Measurements from ENCODE around the gene MTERF4.

Gene MTERF4

GRCh38 chr2:241133436-241133820, 31.3 kb upstream of the MTERF4 start:
- no peak for DNase-seq (ENCODE audit: low spot score)

- DNase-seq (ENCODE audit: low spot score) = no peak
Measured at GRCh38 chr2:241132538-241133435, 30.7 kb upstream of the MTERF4 start.

GRCh38 chr2:241131531-241131930, 29.4 kb upstream of the MTERF4 start:
- DNase-seq (ENCODE audit: low spot score) = no peak

GRCh38 chr2:241130316-241130715, 28.2 kb upstream of the MTERF4 start:
- DNase-seq (ENCODE audit: low spot score) = no peak

GRCh38 chr2:241129086-241129871, 27.2 kb upstream of the MTERF4 start:
- DNase-seq (ENCODE audit: low spot score) = no peak

GRCh38 chr2:241128266-241128665, 26.2 kb upstream of the MTERF4 start:
- no peak for DNase-seq (ENCODE audit: low spot score)

- DNase-seq (ENCODE audit: low spot score) = no peak
Measured at GRCh38 chr2:241126771-241127202, 24.7 kb upstream of the MTERF4 start.

- no peak for DNase-seq (ENCODE audit: low spot score)
Measured at GRCh38 chr2:241126201-241126611, 24.1 kb upstream of the MTERF4 start.

- no peak for DNase-seq (ENCODE audit: low spot score)
Measured at GRCh38 chr2:241125626-241126025, 23.5 kb upstream of the MTERF4 start.

- DNase-seq (ENCODE audit: low spot score) = peak; percentile 24
Measured at GRCh38 chr2:241123816-241124536, 21.9 kb upstream of the MTERF4 start.

- no peak for DNase-seq (ENCODE audit: low spot score)
Measured at GRCh38 chr2:241122376-241123002, 20.4 kb upstream of the MTERF4 start.

GRCh38 chr2:241121008-241121407, 18.9 kb upstream of the MTERF4 start:
- no peak for DNase-seq (ENCODE audit: low spot score)

- no peak for DNase-seq (ENCODE audit: low spot score)
Measured at GRCh38 chr2:241120440-241120839, 18.4 kb upstream of the MTERF4 start.

GRCh38 chr2:241118737-241119505, 16.8 kb upstream of the MTERF4 start:
- DNase-seq (ENCODE audit: low spot score) = no peak

- no peak for DNase-seq (ENCODE audit: low spot score)
Measured at GRCh38 chr2:241116606-241117560, 14.8 kb upstream of the MTERF4 start.

GRCh38 chr2:241115361-241115760, 13.3 kb upstream of the MTERF4 start:
- no peak for DNase-seq (ENCODE audit: low spot score)

GRCh38 chr2:241114836-241115235, 12.7 kb upstream of the MTERF4 start:
- no peak for DNase-seq (ENCODE audit: low spot score)

- no peak for DNase-seq (ENCODE audit: low spot score)
Measured at GRCh38 chr2:241112592-241112991, 10.5 kb upstream of the MTERF4 start.

GRCh38 chr2:241112046-241112445, 10.0 kb upstream of the MTERF4 start:
- no peak for DNase-seq (ENCODE audit: low spot score)

- DNase-seq (ENCODE audit: low spot score) = no peak
Measured at GRCh38 chr2:241111440-241111805, 9.3 kb upstream of the MTERF4 start.

Data from activated CD4-positive, alpha-beta T cell treated with anti-CD3 and anti-CD28 coated beads, Interleukin-2, Interleukin-4, amounts not matched to agents 100 ng/mL and 50 ng/mL, durations not matched to agents 16 hours and 8 hours (primary cell).